ENCODE measurements around the gene RCOR3. TPM values are rescaled to one million over a fixed set of nuclear protein-coding genes. Genes with fewer than 3 reads are reported as not detected.

Gene RCOR3
- total RNA-seq, 2 donors from 2014 or later, result 42.1 to 63.0 TPM

DNA sequence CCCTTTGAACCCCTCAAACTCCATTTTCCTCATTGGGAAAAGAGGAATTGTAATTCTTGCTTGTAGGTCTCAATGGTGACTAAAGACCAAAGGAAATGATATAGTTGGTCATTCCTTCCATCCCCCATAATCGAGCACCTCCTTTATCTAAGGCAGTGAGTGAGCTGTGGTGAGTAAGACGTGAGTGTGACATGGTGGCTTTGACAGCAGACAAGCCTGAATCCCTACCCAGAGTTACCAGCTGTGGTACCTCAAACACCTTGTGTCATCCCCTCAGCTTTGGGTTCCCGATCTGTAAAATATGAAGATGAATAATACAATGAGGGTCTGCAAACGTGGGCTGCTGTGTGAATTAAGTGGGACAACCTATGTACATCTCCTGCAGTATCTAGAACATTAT lies 75.8 kb downstream of the RCOR3 start:
- no peaks in the 10 kb centered on the region for H3K27me3 Mint-ChIP-seq
- H3K9me3 Mint-ChIP-seq, result no peaks in the 10 kb centered on the region
- DNase-seq (ENCODE audit: low spot score) (no peak), ATAC-seq (peak; percentile 78 to 91)
- H3K4me3 Mint-ChIP-seq, result peak overlapping the region; percentile 70
- H3K4me1 Mint-ChIP-seq (ENCODE audit: low read depth in 2 of 2), result peaks cover 75 to 79% of the 10 kb centered on the region in 2 donors
- no peaks in the 10 kb centered on the region for H3K36me3 Mint-ChIP-seq
- peak overlapping the region; percentile 89 to 90 for H3K27ac Mint-ChIP-seq

DNA sequence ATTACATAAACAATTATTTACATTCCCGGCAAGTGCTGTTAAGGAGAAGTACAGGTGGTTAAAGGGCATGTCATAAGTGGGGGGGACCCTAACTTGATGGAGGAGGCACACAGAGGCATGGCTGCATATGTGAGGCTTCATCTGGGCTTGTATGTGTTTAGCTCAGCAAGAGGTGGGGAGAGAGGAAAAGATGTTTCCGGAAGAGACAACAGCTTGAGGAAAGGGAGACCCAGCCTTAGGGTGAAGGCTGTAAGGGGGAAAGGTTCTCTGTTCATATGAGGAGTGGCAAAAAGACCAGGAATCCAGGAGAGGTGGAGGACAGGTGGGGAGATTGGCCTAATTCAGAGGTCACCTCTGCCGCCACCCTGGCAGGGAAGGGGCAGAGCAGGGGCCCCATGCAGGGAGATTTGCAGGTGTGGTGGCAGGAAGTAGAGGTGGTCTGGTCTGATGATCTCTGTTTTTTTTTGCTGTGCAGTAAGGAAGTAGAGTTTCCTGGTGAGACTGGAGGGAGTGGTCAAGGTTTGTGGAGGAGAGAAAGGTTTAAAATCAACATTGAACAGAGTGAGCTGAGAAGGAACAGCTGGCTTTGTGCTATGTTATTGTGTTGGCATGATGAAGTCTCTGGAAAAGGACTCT lies 76.5 kb downstream of the RCOR3 start:
- Mint-ChIP-seq H3K27ac (peak overlapping the region; percentile 89 to 90), H3K4me3 (peak overlapping the region; percentile 70), H3K27me3 (no peaks in the 10 kb centered on the region), H3K9me3 (no peaks in the 10 kb centered on the region), H3K4me1 (ENCODE audit: low read depth in 2 of 2) (peaks cover 70 to 73% of the 10 kb centered on the region in 2 donors), H3K36me3 (no peaks in the 10 kb centered on the region)
- DNase-seq (ENCODE audit: low spot score) (no peak), ATAC-seq (peak in 1 of 2 donors; percentile 45)

DNA sequence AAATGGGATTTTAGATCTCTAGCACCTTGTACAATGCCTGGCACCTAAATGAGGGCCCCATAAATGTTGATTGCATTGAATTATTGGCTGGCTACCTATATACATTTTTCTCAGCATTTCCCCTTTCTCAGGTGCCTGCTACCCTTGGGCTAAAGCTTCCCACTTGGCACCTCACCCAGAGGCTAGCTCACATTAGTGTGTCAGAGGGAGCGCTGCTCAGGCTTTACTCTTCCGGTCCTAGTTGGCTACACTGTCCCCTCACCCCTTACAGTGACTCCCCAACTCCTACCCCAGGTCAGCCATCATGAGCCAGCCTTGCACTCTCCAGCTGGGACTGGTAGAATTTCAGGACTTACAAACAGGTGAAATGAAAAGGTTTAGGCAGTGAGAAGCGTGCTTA lies 77.0 kb downstream of the RCOR3 start:
- Mint-ChIP-seq H3K4me1 (ENCODE audit: low read depth in 2 of 2) (peaks cover 70 to 73% of the 10 kb centered on the region in 2 donors), H3K36me3 (no peaks in the 10 kb centered on the region), H3K4me3 (peak overlapping the region; percentile 70), H3K9me3 (no peaks in the 10 kb centered on the region), H3K27me3 (no peaks in the 10 kb centered on the region), H3K27ac (peak overlapping the region; percentile 89 to 90)
- ATAC-seq (no peak), DNase-seq (ENCODE audit: low spot score) (no peak)

DNA sequence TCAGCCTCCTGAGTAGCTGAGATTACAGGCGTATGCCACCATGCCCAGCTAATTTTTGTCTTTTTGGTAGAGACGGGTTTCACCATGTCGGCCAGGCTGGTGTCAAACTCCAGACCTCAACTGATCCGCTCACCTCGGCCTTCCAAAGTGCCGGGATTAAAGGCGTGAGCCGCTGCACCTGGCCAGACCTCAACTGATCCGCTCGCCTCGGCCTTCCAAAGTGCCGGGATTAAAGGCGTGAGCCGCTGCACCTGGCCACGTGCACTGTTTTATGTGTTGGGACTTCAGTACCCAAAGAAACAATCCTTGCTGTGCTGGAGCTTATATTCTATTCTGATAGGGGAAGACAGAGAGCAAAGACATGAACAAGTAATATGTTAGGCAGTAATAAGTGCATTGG lies 77.6 kb downstream of the RCOR3 start:
- Mint-ChIP-seq H3K27me3 (no peaks in the 10 kb centered on the region), H3K9me3 (no peaks in the 10 kb centered on the region), H3K27ac (peak overlapping the region in 1 of 2 donors; percentile 89), H3K36me3 (no peaks in the 10 kb centered on the region), H3K4me1 (ENCODE audit: low read depth in 2 of 2) (peaks cover 73 to 74% of the 10 kb centered on the region in 2 donors), H3K4me3 (no peak overlapping the region)
- no peak for ATAC-seq
- no peak for DNase-seq (ENCODE audit: low spot score)

DNA sequence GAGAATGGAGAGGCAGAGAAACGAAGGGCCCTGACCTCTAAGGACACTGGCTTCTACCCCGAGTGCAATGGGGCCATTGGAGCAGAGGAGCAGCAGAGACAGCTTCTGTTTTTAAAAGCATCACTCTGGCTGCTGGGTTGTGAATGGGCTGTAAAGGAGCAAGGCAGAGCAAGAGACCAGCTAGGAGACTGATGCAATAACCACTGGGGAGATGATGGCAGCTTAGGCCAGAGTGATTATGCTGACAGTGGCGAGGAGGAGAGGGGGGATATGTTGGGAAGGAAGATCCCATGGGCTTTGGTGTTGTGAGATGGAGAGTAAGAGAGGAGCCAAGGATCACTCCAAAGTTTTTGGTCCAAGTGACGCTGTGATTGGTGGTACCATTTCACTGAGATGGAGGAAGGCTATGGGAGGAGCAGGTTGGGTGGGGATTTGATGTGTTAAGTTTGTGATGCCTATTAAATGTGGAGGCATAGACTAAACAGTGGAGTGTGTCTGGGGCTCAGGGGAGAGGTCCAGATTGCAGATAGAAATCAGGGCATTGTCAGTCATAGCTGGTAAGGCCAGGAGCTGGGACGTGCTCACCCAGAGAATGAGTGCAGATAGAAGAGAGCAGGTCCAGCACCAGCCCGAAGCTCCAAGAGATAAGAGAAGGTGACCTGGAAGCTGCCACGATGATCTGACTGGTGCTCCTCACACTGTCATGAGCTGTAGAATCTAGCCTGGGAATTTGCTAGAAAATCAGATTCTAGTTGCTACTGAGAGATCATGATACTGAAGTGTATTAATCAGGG lies 78.5 kb downstream of the RCOR3 start:
- H3K4me3 Mint-ChIP-seq, result no peak overlapping the region
- H3K27me3 Mint-ChIP-seq, result no peaks in the 10 kb centered on the region
- H3K9me3 Mint-ChIP-seq, result no peaks in the 10 kb centered on the region
- no peak for ATAC-seq
- peak overlapping the region in 1 of 2 donors; percentile 89 for H3K27ac Mint-ChIP-seq
- no peak for DNase-seq (ENCODE audit: low spot score)
- H3K36me3 Mint-ChIP-seq, result no peaks in the 10 kb centered on the region
- peaks cover 70 to 71% of the 10 kb centered on the region in 2 donors for H3K4me1 Mint-ChIP-seq (ENCODE audit: low read depth in 2 of 2)

DNA sequence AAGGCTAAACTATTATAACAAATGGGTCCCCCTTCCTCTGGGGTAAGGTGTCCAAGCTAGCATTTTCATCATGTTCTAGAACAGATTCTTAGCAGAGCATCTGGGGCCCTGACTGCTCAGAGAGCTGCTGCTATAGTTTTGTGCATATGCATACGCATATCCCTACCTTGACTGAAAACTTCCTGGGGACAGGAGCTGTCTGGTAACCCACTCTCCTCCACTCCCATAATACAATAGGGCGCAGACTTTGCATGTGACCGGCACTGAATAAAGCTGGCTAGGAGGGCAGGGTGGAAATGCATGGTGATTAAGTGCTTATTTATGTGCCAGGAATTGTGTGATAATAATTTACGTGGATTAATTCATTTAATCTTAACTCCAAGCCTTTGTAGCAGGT lies 79.1 kb downstream of the RCOR3 start:
- Mint-ChIP-seq H3K27ac (peak overlapping the region in 1 of 2 donors; percentile 89), H3K4me3 (no peak overlapping the region), H3K4me1 (ENCODE audit: low read depth in 2 of 2) (peaks cover 70 to 71% of the 10 kb centered on the region in 2 donors), H3K27me3 (no peaks in the 10 kb centered on the region), H3K9me3 (no peaks in the 10 kb centered on the region), H3K36me3 (no peaks in the 10 kb centered on the region)
- DNase-seq (ENCODE audit: low spot score), result no peak
- no peak for ATAC-seq

DNA sequence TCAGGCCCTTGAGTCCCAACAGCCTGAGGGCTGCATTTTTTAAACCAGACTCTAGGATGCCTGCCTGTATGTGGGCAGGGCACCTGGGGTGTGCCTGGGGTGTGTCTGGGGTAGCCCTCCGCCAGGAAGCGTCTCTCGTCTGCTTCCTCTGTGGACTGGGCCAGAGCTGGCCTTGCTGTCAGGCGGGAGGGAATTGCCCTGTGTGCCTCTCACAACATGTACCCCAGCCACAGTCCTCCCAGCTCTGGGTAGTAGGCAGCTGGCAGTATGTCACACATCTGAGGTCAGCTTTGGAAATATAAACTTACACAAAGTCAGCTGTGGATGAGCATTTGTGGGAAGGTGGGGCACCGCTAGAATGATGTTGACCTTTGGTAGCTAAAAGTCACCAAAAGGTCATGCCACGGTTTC lies 80.5 kb downstream of the RCOR3 start:
- H3K4me3 Mint-ChIP-seq, result no peak overlapping the region
- DNase-seq (ENCODE audit: low spot score) (no peak), ATAC-seq (peak in 1 of 2 donors; percentile 43)
- H3K27ac Mint-ChIP-seq, result peak overlapping the region in 1 of 2 donors; percentile 51
- H3K36me3 Mint-ChIP-seq, result no peaks in the 10 kb centered on the region
- H3K27me3 Mint-ChIP-seq, result no peaks in the 10 kb centered on the region
- H3K4me1 Mint-ChIP-seq (ENCODE audit: low read depth in 2 of 2), result peaks cover 69 to 72% of the 10 kb centered on the region in 2 donors
- no peaks in the 10 kb centered on the region for H3K9me3 Mint-ChIP-seq

DNA sequence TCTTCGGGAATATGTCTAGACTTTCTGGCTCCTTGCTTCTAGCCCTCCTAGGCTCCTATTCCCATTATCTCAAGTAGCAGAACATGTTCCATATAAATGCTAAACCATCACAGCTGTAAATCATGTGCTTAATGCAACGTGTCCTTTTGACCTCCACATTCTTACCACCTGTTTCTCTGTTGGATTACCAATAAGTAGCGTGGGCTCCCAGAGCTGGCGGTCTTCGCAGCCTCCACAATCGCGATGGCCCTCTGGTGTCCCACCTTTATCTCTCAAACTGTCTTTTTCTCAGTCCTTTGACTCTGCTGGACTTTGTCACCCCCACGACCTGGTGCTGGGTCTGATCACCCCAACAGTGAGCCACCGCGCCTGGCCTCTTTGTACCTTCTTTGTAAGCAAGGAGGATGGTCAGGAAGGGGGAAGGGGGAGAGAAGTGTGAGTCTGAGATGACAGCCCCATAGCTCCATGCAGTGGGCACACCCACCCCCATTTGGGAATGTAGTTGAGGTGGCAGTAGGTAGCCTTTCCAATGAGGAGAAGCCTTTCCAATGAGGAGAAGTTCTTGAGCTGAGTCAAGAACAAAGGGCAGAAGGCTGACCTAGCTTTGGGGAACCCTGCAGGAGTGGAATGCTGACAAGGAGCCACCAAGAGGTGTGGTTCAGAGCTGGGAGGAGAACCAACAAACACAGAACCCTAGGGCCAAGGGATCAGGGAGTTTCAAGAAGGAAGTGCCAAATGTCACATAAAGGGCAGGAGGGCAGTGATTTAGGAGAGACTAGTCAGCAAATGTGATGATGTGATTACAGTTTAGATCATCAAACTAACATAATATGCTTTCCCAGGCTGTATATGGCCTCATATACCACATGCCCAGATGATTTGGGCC lies 81.7 kb downstream of the RCOR3 start:
- Mint-ChIP-seq H3K36me3 (no peaks in the 10 kb centered on the region), H3K27me3 (no peaks in the 10 kb centered on the region), H3K9me3 (no peaks in the 10 kb centered on the region), H3K27ac (peak overlapping the region; percentile 19 to 80), H3K4me1 (ENCODE audit: low read depth in 2 of 2) (peaks cover 59 to 60% of the 10 kb centered on the region in 2 donors), H3K4me3 (no peak overlapping the region)
- ATAC-seq (no peak), DNase-seq (ENCODE audit: low spot score) (no peak)

DNA sequence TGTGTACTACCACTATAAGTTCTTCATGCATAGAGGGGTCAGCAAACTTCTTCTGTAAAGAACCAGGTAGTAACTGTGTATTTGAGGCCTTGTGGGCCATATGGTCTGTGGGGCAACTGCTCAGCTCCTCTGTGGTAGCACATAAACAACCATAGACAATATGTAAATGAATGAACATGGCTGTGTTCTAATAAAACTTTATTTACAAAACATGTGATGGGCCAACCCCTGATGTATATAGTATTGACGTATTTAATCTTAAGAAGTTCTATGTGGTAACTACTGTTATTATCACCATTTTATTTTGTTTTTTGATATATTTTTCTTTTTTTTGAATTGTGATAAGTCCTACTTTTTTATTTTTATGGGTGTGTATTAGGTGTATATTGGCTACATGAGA lies 82.8 kb downstream of the RCOR3 start:
- no peak for ATAC-seq
- no peaks in the 10 kb centered on the region for H3K36me3 Mint-ChIP-seq

DNA sequence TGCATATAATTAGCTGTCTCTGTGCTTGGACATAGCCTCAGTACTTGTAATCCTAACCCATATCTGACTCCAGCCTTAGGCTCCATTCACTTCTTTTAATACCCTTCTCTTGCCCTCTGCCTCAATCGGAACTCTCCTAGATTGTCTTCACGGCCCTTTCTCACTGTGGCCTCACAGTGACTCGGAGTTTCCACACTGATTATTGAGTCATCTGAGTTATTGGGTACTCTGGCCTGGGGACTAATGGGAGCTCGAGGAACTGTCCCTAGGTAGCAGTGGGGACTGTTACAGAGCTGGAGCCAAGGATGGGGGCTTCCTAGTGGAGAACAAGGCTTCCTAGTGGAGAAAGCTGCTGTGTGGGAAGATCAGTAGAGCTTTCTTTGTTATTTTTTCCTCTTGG lies 84.4 kb downstream of the RCOR3 start:
- no peaks in the 10 kb centered on the region for H3K36me3 Mint-ChIP-seq
- no peaks in the 10 kb centered on the region for H3K9me3 Mint-ChIP-seq
- no peak for ATAC-seq
- H3K4me3 Mint-ChIP-seq, result no peak overlapping the region
- H3K4me1 Mint-ChIP-seq (ENCODE audit: low read depth in 2 of 2), result peaks cover 49 to 54% of the 10 kb centered on the region in 2 donors
- DNase-seq (ENCODE audit: low spot score), result no peak
- peak overlapping the region in 1 of 2 donors; percentile 24 for H3K27ac Mint-ChIP-seq
- no peaks in the 10 kb centered on the region for H3K27me3 Mint-ChIP-seq

More for the DNA sequence above, 82.8 kb downstream of the RCOR3 start:
- Mint-ChIP-seq H3K9me3 (no peaks in the 10 kb centered on the region), H3K27ac (peak overlapping the region in 1 of 2 donors; percentile 80), H3K4me3 (no peak overlapping the region), H3K4me1 (ENCODE audit: low read depth in 2 of 2) (peaks cover 55 to 58% of the 10 kb centered on the region in 2 donors), H3K27me3 (no peaks in the 10 kb centered on the region)
- DNase-seq (ENCODE audit: low spot score), result no peak

DNA sequence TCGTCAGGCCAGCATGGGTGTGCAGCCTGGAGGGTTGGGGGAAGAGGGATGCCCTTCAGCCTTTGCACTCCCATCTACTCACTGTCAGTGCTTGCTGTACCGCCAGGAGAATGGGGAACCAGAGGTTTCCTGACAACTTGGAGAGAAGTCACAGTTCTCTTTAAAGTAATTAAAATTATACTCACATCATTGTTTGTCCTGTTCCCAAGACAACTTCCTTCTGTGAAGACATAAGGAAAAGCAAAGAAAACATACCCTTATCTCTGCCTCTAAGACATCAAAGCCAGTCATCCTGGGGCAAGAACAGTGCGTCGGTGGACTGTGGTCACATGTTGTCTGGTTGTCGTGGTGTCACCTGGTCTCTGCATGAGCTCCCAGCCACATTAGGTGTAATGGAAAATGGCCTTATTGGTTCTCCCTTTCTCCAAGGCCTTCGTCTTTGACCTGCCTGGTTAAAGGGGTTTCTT lies 85.0 kb downstream of the RCOR3 start:
- Mint-ChIP-seq H3K4me3 (no peak overlapping the region), H3K9me3 (no peaks in the 10 kb centered on the region), H3K27ac (peak overlapping the region in 1 of 2 donors; percentile 24), H3K36me3 (no peaks in the 10 kb centered on the region), H3K27me3 (no peaks in the 10 kb centered on the region), H3K4me1 (ENCODE audit: low read depth in 2 of 2) (peaks cover 49 to 50% of the 10 kb centered on the region in 2 donors)
- DNase-seq (ENCODE audit: low spot score), result no peak
- no peak for ATAC-seq

DNA sequence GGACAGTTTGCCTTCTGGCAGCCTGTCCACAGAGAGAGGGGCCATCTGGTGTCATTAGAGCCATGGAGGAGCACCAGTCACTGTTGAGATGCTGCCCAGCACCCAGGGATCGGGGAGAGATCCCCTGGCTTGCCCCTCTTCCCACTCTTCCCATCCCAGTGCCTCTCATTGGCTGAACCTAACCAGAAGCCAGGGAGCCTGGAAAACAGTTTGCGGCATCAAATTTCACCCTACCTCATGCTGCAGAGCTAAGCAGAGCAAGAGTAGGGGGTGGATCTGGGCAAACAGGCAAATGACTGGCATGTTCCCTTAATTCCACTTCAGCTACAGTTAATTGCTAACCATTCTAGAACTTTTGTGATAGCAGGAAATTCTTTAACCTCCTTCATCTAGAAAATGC lies 86.6 kb downstream of the RCOR3 start:
- Mint-ChIP-seq H3K36me3 (no peaks in the 10 kb centered on the region), H3K27me3 (no peaks in the 10 kb centered on the region), H3K4me3 (no peak overlapping the region)

DNA sequence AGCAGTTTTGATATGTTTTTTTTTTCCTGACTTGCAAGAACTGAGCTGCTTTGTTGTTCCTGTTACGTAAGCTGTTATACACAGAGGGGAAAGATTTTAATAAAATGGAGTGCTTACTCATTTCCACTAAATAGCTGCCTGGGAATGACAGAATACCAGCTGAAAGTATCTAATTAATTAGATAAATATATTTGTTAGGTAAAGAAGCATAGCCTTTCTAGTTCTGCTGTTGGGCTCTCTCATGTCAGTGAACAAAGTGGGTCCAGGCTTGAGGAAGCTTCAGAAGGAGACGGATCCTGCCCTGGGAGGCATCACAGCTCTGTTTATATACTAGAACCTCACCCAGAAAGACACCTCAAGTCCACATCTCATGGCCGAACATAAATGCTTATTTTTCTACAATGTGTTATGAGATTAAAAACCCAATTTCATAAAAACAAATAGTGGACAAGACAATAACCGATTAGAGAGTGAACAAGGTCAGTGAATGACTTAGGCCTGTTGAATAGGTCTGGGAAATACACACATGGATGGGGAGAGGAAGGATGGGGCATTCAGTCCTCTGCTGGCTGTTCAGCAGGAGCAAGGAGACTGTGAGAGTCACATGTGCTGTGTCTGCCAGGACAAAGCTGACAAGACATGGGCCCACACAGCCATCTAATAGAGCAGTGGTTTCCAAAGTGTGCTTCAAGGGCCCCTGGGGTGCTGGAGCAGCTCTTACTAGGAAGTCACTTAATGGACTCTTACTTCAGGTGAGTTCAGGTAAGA lies 88.1 kb downstream of the RCOR3 start:
- H3K27ac Mint-ChIP-seq, result peak overlapping the region; percentile 47 to 71
- ATAC-seq (no peak), DNase-seq (ENCODE audit: low spot score) (no peak)
- H3K4me3 Mint-ChIP-seq, result no peak overlapping the region
- H3K36me3 Mint-ChIP-seq, result peaks cover 10% of the 10 kb centered on the region
- no peaks in the 10 kb centered on the region for H3K27me3 Mint-ChIP-seq
- H3K4me1 Mint-ChIP-seq (ENCODE audit: low read depth in 2 of 2), result peaks cover 46 to 52% of the 10 kb centered on the region in 2 donors
- H3K9me3 Mint-ChIP-seq, result peaks cover 7% of the 10 kb centered on the region

More for the DNA sequence above, 86.6 kb downstream of the RCOR3 start:
- DNase-seq (ENCODE audit: low spot score) (no peak), ATAC-seq (no peak)
- no peaks in the 10 kb centered on the region for H3K9me3 Mint-ChIP-seq
- H3K4me1 Mint-ChIP-seq (ENCODE audit: low read depth in 2 of 2), result peaks cover 48 to 53% of the 10 kb centered on the region in 2 donors
- no peak overlapping the region for H3K27ac Mint-ChIP-seq

Data from natural killer cell treated with Interleukin-12 subunit alpha and Interleukin-12 subunit beta and Interleukin-15 and Interleukin-18, amount 100 ng/mL, for 72 hours (primary cell).